PFSK-1 (cell line): Measurements from ENCODE around the gene CTNNBL1.

Experiments
- FOXP2 ChIP-seq: optimal IDR thresholded peaks from 2 replicates; pipeline ENCODE3; 2011; ENCODE audit warnings: borderline replicate concordance, control low read depth, inconsistent platforms; ENCODE audit not compliant: insufficient read depth; ENCODE audit errors: extremely low read length, extremely low read depth
- POLR2AphosphoS5 ChIP-seq: IDR thresholded peaks from 2 replicates; pipeline ENCODE4 v1.6.1; 2012; ENCODE audit warnings: low read depth, mild to moderate bottlenecking, control low read depth, low read length, moderate library complexity
- REST ChIP-seq, 2 experiments: IDR thresholded peaks; 2 replicates each; pipeline versions ENCODE4 v1.6.1 to v1.8.0; 2011 to 2012; ENCODE audit warnings: low read depth in 2 of 2, low read length in 2 of 2, control low read depth in 1 of 2, inconsistent platforms in 1 of 2, mild to moderate bottlenecking in 1 of 2, moderate library complexity in 1 of 2; ENCODE audit not compliant: insufficient read depth in 1 of 2
- SIN3A ChIP-seq: IDR thresholded peaks from 2 replicates; pipeline ENCODE4 v1.6.1; 2012; ENCODE audit warnings: mild to moderate bottlenecking, low read length, moderate library complexity, borderline replicate concordance; ENCODE audit not compliant: insufficient read depth
- TAF1 ChIP-seq: IDR thresholded peaks from 2 replicates; pipeline ENCODE4 v1.6.1; 2012; ENCODE audit warnings: low read length, control low read depth, borderline replicate concordance; ENCODE audit not compliant: insufficient read depth

CTNNBL1 gene

GRCh38 chr20:37725855-37726254 is 32.0 kb downstream of the CTNNBL1 start:
- TF ChIP-seq REST (IDR thresholded peaks at IDR 0.05; ENCODE audit: insufficient read depth in 1 of 2, low read depth in 2 of 2, low read length in 2 of 2) (no peak), POLR2AphosphoS5 (no peak), FOXP2 (no peak), SIN3A (no peak), TAF1 (no peak)

GRCh38 chr20:37726321-37726720 is 32.5 kb downstream of the CTNNBL1 start:
- no peak for TF ChIP-seq TAF1
- TF ChIP-seq REST (IDR thresholded peaks at IDR 0.05; ENCODE audit: insufficient read depth in 1 of 2, low read depth in 2 of 2, low read length in 2 of 2): no peak
- no peak for TF ChIP-seq POLR2AphosphoS5
- no peak for TF ChIP-seq SIN3A
- no peak for TF ChIP-seq FOXP2

- no peak for TF ChIP-seq FOXP2
- no peak for TF ChIP-seq TAF1
- TF ChIP-seq REST (IDR thresholded peaks at IDR 0.05; ENCODE audit: insufficient read depth in 1 of 2, low read depth in 2 of 2, low read length in 2 of 2): no peak
- no peak for TF ChIP-seq POLR2AphosphoS5
- no peak for TF ChIP-seq SIN3A
These were observed 33.4 kb downstream of the CTNNBL1 start for GRCh38 chr20:37726971-37727956.

GRCh38 chr20:37727957-37728634 is 34.3 kb downstream of the CTNNBL1 start:
- TF ChIP-seq FOXP2 (no peak), POLR2AphosphoS5 (no peak), REST (IDR thresholded peaks at IDR 0.05; ENCODE audit: insufficient read depth in 1 of 2, low read depth in 2 of 2, low read length in 2 of 2) (no peak), SIN3A (no peak), TAF1 (no peak)
